GM04504 (cell line): Measurements from ENCODE around the gene CWC27.

Source experiments
- DNase-seq: peaks from one replicate; pipeline ENCODE4 v3.0.0-alpha.2; 2012; ENCODE audit warnings: low read depth

Gene CWC27

GRCh38 chr5:65035211-65036206 lies 266.8 kb downstream of the CWC27 start:
- DNase-seq: peak; percentile 69

DNA sequence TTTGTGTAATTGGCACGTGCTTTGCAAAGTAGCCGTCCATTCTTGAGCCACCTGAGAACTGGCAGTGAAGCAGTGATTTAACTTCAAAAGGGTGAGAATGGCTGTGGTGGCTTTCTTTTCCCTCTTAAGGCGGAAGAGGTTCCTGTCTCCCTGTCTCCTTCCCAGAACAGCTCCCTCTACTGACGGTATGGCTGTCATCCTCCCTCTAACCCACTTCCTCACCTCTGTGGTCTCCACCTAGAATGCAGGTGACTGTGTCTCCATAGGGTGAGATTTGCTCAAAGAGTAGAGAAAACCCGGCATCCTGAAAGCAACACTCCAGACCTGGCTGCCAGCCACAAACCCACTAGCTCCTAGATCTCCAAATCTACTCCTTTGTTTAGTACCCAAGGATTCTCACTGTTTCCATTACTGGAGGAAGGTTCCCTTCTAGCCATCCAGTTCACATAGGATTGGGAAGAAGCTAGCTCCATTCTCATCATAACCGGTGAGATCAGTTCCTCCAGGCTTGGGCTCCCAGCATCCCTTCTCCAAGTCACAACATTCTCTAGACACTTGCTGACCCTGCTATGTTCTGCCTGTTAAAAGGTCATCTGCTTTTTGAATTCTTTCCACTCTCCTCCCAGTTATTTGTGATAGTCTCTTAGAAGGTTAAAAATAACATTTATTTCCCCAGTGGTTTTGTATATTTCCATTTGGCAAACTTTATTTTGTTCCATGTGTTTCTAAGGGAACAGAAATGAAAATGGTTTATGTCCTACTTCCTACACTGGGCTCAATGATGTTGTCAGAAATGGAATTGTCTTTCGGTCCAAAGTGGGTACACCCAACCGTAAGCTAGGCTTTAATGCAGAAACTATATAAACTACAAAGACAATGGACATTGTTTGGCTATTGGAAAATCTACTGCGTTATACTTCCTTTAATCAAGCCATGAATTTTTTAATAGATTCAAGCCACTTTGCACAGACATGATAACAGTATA lies 269.4 kb downstream of the CWC27 start:
- DNase-seq: no peak

DNA sequence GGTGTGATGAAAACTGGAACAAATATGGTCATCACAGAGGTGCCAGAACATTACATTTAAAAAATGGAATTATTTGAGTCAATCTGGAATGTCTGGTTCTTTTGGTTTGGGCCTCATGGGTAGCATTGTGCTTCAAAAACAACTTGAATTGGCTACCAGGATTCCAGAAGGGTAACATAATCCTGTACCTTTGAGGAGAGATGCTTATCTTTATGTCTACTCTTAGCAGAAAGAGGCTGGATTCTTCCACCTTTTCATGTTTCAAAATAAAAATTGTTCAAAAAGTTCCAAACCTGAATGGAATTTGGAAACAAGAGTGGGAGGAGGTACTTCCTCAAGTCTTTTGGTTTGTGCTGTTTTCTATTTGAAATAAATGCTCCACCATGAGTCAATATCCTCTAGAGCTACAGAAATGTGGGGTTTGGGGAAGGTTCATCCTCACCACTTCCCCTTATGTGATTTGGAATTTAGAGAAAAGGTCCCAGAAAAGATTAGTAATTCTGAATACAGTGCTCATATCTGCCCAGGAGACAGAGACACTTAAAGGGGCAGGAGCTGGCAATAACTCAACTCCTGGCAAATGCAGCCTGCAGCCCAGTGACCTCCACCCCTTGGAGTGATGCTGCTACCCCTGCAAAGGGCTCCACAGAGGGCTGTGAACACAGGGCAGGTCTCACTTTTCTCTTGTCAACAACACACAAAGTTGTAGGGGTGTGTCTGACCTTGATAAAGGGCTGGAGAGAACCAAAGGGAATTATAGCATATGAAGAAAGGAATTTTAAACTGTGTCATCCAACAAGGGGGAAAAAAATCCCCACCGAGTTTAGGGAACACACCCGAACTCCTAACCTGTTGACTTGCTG lies 272.8 kb downstream of the CWC27 start:
- DNase-seq: no peak

- no peak for DNase-seq
These were observed 275.2 kb downstream of the CWC27 start for GRCh38 chr5:65043843-65044359.

- DNase-seq: no peak
These were observed 278.5 kb downstream of the CWC27 start for GRCh38 chr5:65047225-65047624.

DNA sequence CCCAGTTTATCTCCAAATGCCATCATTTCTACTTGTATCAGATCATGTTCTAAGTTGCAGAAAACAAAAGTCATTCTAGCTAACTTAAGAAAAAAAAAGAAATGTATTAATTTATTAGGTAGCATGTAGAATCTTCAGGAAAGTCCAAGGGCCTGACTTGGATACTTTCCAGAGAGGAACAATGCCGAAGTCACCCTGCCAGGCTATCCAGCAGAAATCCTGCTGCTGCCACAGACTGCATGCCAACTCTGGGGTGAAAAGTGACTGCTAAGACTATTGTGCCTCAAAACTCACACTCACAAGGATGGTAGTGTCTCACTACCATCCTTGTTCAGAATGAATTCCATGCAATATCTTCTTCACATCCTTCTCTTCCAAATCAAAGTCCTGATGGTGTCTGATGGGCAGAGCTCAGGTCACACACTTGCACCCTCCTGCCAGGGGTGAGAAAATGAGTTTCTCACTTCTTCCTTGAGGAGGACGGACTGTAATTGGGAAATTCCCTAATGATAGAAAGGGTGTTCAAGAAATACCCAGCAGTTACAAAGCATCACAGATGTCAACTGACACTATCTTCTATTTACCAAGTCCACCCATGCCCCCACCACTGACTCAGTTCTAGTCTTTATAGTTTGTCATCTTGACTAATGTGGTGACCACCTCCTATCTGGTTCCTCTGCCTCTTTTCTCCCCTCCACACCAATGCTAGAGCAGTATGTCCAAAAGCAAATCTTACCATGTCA lies 279.4 kb downstream of the CWC27 start:
- no peak for DNase-seq

- no peak for DNase-seq
These were observed 281.4 kb downstream of the CWC27 start for GRCh38 chr5:65050140-65050539.

DNA sequence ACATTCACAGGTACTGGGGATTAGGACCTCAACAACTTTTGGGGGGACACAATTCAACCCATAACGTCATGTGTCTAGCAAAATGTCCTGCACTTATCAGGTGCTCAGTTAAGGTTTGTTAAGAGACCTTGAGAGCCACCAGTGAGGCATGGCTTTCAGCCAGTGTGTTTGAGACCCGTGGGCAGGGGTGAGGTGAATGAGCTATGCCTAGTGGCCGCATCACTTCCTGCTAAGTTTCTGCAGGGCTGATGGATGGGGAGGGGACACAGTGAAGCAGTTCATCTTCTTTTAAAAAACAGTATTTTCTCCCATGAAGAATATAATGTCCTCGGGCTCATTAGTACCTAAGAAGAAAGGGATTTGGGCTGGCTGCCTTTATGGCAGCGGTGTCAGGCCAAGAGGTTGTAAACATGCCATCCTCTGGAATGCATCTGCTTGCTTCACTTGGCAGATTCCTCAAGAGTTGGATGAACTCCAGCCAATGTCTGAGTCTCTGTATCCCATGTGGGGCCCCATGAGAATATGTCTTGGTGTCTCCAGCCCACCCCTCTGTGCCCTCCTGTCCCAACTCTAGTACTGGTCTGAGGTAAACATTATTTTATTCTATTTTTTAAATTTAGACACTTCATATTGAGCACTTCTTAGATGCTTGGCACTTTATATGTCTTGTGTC lies 282.2 kb downstream of the CWC27 start:
- DNase-seq: peak; percentile 28

DNA sequence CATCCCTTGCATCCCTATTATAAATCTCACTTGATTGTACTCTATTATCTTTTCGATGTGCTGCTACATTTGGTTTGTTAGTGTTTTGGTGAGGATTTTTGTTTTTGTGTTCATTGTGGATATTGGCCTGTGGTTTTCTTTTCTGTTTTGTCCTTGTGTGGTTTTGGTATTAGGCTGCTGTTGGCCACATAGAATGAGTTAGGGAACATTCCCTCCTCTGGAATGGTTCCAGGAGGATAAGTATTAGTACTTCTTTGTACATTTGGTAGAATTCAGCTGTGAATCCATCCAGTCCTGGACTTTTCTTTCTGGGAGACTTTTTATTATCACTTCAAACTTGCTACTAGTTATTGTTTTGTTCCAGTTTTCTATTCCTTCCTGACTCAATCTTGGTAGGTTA lies 287.2 kb downstream of the CWC27 start:
- no peak for DNase-seq

DNA sequence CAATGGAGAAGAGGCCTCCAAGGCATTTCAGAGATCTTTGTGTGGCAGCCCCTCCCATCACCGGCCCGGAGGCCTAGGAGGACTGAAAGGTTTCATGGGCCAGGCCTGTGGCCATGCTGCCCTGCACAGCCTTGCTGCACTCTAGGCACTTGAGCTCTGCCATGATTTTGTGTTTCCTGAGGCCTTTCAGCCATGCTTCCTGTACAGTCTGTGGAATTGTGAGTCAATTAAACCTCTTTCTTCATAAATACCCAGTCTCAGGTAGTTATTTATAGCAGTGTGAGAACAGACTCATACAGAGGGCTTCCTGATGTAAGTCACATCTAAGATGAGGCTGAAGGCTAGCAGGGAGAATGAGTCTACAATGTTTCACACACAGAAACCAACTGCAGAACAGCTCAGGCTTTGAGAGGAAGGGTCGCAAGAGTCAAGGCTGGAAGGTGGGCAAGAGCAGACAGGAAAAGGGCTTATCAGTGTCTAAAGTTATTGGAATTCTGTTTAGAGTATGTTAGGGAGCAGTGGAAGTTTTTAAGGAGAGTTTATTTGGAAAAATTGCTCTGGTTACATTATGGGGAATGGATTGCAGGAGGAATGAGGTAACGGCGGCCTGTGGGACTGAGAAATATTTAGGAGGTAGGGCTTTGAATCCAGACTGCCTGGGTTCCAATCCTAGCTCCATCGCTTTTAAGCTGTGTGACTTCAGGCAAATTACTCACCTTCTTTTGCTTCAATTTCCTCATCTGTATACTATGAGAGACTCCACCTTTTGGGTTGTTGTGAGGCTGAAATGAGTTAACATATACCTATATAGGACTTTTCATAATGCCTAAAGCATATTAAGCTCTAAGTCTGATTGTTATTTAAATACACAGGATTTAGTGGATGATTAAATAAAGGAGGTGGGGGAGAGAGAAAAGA lies 291.2 kb downstream of the CWC27 start:
- DNase-seq: no peak

DNA sequence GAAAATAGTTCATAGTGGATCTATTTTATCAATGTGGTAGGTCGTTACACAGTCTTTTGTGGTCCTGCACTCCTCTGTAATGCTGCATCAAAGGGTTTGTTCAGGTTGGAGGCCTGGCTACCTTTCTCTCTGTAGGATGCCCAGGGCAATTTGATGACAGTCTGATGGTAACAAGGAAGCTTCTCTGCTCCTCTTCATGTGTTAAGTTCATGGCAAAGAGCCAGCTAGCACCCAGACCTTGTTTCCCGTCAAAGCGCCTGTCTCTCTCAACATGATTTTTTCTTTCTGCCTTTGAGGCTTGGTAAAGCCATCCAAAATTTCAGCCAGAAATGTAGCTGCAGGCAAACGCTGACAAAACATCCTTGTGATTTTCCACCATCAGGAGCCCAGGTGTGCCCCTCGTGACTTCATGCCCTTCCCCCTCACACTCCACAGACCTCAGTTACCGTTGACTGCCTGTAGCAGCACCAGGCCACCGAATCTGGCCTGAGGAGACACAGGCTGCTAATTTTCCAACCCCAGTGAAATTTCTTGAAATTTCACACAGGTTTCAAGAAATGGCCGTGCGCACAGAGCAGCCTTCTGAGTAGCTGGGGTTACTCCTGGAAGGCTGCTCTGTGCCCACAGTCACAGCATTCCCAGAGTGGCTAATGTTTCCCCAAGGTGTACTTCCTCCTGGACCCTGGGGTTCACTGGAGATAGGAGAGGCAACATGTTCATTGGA lies 292.7 kb downstream of the CWC27 start:
- DNase-seq: no peak

GRCh38 chr5:65061974-65062353 lies 293.2 kb downstream of the CWC27 start:
- DNase-seq: no peak

DNA sequence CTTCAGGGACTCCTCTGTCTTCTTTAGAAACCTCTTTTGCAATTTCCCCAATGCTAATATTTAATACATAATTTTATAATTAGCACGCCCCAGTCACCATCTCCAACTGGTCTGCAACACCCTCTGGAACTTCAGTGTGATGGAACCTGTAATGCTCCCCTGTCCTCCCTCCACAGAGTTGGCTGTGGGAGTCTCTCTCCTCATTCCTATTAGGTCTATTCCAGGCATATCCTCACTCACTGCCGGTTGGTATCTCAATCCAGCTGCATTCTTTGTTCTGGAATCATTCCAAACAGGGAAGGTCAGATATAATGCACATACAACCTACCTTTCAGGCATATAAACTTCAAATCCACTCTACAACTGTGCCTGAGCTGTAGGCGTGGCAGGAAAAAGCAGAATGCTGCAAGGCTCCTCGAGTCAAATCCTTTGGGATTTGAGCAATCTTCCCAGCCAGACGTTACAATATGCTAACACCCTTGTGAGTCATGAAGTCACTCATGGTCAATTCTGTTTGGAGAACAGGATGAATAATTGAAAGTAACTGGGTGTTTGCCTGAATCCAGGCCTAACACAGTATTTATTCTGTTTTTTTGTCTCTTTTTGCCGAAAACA lies 293.8 kb downstream of the CWC27 start:
- DNase-seq: peak; percentile 91

GRCh38 chr5:65065001-65065511 lies 296.3 kb downstream of the CWC27 start:
- DNase-seq: no peak

DNA sequence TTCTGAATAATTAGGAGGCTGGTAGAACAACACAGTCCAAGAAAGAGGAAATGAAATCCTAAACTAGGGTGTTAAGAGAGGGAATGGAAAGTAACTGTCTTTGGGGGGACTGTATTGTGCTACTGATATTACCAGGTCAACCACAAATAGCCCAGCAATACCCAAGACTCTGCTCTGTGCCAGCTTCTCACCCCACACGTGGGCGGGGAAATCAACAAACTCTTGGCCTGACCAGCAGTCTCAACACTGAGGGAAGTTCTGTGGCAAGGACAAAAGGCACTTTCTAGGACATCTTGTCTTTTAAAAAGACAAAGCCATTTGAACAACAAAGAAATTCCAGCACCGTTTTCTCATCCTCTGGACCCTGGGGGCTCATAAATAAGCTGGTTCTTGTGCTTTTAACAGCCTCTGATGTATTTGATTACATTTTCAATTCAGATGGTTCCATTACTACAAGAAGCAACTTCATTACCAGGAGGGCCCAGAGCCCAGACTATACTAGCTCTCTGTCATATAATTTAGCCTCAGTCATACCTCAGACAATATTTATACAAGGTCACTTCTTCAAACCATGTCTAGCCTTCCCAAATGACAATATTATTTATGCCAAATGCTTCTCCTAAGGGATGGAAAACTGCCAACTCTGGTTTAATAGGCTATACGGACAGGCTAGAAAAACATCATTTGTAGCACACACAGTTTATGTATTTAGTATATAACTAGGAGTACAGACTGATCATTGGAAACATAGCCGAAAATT lies 297.8 kb downstream of the CWC27 start:
- no peak for DNase-seq

- DNase-seq: no peak
These were observed 298.4 kb downstream of the CWC27 start for GRCh38 chr5:65067147-65067506.
